ENCODE measurements around the gene AHRR.
"Not testable (repeated sequence)": the region's sequence is repeated elsewhere in the genome, so short reads cannot be mapped to it uniquely, and the experiment has no call there.

Gene AHRR

DNA sequence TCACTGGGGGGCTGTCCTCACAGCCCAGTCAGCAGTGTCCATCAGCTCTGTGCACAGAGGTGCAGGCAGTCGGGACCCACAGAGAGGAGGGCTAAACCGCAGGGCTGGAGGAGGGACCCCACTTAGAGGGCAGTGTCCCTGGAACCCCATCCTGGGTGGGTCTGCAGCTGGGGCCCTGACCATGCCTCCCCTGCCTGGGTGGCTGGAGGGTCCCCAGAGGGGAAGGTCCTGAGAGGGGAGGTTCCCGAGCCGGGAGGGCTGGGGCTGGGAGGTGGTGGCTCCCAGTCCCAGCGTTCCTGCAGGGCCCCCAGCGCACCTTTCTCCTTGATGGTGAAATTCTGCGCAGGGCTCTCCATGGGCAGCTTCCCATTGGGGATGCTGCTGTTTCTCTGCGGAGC, 154.2 kb downstream of the AHRR start:
- no peak for DNase-seq (ENCODE audit: low spot score)

DNA sequence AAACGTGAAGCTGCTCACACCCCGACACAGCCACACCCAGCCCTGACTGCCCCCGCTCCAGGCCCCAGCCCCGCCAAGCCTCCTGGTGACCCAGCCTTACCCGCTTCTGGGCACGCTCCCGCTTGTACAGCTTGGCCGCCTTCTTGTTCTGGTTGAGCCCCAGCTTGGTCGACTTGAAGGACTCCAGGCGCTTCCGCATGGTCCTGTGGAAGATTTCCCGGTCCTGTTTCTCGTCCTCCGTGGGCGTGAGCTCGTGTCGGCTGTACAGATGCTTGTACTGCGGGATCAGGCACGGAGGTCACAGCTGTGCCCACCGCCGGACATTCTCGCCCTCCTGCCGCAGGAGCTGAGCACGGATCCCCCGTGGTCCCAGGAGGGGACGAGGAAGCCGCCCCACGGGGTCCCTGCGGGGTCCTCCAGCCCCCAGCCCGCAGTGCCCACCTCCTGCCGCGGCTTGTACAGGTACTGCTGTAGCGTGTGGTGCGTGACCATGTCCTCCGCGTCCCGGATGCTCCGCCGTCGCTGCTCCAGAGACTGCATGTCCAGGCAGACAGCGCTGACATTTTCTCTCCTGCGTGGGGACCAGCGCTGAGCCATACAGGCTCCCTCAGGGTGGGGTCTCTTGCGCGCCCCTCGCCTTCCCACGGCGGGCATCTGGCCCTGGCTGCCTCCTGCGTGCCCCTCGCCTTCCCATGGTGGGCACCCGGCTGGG, 154.7 kb downstream of the AHRR start:
- DNase-seq (ENCODE audit: low spot score) = no peak

DNA sequence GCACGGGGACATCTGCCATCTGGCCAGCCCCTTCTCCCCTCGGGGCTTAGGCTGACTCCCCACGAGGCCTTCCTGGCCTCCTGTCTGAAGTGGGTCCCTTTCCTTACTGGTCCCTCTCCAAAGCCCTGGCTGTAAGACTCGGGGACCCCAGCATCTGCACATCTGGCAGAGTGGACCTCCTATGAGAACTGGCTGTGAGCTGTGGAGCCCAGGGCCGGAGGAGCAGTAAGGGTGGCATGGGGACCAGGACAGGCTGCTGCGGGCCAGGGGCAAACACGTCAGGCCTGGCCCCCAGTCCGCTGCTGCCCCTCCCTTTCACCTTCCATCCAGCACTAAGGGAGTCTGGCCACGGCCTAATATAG, 155.3 kb downstream of the AHRR start:
- DNase-seq (ENCODE audit: low spot score) = no peak

DNA sequence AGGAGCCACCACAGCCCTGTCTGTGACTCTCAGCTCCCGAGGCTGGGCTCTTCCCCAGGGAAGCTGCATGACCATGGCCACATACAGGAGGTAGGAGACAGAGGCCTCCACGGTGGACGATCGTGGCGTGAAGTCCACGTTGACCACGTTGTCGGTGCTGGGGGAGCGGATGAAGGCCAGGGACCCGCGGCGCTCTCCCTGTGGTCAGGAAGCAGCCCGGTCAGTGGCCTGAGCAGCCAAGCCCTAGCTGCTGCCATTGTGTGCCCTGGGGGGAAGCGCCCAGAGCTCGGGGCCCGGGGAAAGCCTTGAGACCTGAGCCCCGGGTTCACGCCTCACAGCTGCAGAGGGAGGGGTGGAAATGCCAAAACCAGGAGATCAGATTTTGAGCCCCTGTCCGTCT, 155.7 kb downstream of the AHRR start:
- no peak for DNase-seq (ENCODE audit: low spot score)

DNA sequence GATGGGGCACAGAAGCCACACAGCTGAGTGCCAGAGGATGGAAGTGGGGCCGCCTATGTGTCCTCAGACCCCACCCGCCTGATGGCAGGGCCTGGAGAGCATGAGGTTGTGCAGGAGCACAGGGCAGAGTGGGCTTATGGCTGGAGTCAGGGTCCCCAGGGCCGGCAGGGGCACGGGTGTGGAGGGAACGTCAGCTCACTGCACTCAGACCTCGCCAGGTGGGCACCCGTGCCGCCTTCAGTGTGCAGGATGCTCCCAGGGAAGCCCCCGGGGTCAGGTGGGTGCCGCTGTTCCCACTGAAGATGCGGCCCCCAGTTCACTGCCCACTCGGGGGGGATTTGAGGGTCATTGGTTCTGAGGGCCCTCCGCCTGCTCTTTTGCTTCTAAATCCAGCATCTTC, 156.4 kb downstream of the AHRR start:
- no peak for DNase-seq (ENCODE audit: low spot score)

DNA sequence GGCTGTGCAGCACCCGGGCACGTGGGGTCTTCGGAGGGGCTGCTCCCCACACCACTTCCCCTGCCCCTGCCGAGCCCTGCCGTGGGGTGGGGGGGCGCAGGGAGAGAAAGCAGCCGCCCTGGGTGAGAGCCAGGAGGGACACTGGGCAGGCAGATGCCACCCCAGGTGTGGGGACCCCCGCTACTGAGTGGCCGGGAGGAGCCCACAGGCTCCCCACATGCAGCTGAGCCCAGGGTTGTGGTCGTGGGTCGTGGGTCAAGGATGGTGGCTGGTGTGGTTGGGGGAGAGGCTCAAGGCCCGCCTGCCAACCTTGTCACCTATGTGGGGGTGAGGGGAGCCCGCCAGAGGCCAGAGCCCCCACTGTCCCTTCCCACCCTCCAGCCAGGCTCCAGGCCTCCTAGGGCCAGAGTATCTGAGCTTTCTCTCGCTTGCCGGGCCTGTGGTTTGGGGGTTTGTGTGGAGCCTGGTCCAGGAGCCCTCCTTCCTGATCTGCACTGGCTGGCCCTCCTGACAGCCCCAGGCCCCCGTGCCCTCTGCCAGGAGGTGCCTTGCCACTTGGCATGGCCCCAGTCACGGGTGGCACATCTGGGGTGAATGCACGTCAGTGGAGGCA, 157.0 kb downstream of the AHRR start:
- no peak for DNase-seq (ENCODE audit: low spot score)

DNA sequence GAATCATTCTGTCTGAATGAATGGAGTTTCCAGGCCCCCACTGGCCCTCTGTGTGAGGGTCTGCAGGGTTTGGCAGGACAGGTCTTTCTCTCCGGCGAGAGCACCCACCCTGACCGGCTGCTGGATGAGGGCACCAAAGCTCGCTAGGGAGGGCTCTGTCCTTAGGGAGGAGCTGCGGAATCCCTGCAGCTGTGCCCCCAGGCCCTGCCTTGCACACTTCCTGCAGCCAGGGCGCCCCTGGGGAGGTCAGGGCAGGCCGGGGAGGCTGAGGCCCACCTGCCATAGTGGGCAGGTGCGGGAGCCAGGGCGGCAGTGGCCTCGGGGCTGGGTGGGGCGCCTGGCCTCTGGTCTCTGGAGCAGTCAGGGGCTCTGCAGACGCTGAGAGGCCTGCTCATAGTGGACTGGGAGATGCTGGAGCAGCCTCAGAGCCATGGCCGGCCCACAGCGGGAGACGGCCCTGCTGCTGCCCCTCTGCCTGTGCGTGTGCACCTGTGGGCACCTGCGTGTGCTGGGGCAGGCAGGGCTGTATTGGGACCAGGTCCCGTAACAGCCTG, 157.5 kb downstream of the AHRR start:
- DNase-seq (ENCODE audit: low spot score) = no peak

DNA sequence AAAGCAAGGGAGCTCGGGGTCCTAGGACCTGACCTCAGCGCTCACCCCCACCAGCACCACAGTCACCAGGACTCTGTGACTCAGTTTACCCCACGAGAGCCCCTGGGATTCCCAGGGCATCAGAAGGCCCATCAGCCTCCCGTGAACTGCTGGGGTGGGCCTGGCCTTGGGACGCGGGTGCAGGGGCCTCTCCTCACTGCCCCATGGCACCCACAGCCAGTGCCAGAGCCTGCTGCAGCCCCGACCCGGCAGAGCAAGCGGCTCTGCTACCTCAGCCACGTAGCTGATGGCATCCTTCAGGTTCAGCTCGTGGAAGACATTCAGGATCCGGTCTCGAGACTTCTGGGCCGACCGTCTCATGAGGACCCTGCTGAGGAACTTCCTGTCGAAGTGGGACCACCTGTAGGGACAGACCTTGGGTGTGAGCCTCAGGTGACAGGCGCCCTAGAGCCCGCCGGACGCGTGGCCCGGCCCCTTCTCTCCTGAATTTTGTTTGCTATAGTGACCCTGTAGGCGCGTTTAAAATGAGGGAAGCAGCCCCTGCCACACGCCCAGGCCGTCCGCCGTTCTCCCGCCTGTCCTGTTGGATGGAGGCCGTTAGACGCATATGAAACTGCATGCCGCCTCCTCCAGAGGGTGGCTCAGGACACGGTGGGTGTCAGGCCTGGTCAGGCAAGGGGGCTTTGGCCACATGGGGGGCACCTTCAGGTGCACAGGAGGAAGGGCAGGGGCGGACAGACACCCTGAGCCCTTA, 158.2 kb downstream of the AHRR start:
- no peak for DNase-seq (ENCODE audit: low spot score)

DNA sequence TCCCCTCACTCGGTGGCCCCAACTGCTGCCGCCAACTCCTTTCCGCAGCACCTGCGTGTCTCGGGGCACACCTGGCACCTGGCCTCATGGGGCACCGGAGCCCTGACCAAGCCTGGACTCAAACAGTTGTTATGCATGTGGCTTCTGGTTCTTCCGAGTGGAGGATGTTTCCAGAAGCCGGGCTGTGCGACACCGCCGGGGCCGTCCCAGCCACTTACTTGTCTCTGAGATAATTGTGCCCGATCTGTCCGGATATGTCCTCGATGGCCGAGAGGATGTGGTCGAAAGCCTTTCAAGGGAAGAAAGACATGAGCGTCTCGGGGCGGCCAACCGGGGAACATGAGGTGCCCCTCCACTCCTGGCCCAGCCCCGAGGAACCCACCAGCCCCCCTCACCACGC, 159.8 kb downstream of the AHRR start:
- no peak for DNase-seq (ENCODE audit: low spot score)

DNA sequence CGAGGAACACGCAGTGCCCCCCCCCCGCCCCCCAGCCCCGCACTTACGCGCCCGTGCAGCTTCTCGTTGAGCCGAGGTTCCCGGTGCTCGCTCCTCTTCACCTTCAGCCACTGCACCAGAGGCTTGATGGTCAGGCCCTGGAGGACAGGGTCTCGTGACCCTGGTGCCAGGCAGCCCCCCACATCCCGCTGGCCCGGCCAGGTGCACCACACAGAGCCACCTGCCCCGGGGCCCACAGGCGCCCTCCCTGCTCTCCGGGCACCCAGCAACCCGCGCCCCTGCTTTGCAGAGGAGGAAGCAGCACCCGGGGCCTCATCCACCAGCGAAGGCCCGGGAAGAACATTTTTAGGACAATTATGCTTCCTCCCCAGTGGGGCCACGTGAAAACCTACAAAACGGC, 160.5 kb downstream of the AHRR start:
- no peak for DNase-seq (ENCODE audit: low spot score)

DNA sequence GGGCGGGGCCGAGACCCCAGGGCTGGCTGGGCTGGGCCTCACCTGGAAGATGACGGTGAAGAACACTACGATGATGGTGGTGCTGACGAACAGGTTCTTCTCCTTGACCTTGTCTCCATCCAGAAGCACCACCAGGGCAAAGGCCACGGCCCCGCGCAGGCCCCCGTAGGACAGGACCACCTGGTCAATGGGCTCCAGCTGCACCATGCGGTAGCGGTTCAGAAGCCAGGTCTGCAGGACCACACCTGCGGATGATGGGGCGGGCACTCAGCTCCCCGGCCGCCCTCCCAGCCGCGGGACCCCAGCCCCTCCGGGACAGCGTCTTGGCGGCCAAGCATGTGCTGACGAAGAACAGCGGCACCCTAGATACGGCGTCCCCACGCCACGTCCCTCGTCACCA, 161.0 kb downstream of the AHRR start:
- no peak for DNase-seq (ENCODE audit: low spot score)

DNA sequence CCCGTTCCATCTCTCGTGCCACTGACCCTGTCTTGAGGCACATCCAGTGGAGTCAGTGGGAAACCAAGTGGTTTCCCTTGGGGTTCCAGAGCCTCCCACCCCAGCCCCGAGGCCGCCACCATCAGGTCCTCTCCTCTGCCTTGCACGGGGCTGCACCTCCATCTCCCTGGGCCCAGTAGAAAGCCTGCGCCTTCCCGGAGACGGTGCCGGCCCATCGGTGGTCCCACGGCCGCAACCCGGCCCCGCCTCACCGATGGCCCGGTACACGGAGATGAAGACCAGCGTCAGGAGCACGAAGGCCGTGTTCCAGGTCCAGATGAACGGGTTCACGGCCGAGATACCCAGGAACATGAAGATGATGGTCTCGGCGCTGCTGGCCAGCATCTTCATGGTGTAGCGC, 161.5 kb downstream of the AHRR start:
- no peak for DNase-seq (ENCODE audit: low spot score)

DNA sequence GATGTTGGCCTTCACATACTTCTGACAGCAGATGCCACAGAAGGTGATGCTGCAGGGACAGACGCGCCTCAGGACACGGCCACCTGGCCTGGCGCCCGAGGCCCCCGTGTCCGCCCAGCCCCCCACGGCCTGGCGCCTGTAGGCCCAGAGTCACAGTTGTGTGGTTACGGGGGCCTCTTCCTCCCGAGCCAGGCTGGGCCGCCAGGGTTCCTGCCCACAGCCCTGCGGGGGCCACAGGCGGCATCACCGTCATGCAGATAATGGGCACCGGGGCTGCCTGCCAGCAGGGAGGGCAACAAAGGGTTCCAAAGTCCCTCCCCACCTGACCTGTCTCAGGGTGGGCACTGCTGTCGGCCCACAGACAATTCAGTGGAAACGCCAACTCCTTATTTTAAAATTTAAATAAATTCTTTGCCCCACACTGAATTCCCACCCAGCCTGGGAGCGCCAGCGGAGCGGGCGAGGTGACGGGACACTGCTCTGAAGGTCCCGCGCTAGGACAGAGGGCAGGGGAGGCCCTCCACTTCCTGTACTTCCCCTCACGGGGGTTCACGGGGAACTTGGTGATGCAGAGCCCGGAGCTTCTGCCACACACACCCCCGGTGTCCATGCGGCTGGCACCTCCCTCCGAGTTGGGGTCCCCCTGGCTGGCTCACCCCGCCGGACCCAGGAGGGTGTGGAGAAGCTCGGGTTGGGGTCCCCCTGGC, 162.1 kb downstream of the AHRR start:
- DNase-seq (ENCODE audit: low spot score) = no peak

DNA sequence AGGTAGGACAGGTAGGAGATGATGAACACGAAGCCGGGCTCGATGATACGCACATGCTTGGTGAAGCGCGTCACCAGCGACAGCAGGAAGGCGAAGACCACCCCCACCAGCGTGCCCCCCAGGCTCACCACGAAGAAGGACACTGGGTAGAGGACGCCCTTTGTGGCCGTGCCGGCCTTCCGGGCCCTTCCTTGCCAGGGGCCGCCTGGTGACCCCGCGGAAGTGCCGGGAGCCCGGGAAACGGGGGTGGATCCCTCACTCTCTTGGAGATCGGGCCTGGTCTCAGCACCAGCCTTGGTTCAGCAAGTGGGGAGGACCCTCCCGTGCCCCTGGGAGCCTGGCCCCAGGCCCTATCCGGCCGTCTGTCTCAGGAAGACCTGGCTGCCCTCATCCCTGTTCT, 163.0 kb downstream of the AHRR start:
- DNase-seq (ENCODE audit: low spot score) = no peak

DNA sequence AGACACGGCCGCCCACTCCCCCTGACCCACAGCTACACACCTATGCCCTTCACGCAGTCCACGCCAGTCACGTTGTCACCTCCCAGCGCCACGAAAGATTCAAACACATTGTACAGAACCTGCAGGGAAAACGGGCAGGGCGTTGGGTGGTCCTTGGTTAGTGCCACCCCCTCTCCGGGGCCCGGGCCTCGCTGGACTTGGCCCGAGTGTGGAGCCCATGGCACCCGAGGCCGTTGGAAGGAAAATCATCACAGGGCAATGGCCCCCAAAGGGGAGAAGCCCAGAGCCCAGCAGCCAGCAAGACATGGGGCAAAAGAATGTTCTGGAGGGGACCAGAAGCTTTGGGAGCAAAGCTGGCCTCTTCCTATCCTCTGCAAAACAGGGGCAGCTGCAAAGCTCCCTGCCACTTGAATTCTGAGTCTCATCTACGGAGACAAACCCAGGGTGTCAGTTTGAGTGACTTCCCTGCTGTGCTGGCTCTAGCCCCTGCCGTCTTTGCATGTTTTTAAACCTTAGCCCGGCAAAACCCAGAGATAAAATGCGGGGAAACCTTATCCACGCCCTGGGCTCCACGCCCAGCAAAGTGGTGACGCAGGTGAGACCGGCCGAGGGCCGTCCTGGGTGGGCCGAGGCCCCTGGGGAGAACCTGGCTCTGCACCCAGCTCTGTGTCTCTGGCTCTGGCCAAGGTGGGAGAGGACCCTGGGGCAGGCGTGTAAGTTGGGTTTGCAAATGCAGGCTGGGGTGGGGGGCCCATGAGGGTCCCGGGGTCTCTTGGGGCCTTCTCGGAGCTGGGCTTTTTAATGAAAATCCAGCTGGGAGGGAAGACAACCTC, 163.8 kb downstream of the AHRR start:
- no peak for DNase-seq (ENCODE audit: low spot score)

DNA sequence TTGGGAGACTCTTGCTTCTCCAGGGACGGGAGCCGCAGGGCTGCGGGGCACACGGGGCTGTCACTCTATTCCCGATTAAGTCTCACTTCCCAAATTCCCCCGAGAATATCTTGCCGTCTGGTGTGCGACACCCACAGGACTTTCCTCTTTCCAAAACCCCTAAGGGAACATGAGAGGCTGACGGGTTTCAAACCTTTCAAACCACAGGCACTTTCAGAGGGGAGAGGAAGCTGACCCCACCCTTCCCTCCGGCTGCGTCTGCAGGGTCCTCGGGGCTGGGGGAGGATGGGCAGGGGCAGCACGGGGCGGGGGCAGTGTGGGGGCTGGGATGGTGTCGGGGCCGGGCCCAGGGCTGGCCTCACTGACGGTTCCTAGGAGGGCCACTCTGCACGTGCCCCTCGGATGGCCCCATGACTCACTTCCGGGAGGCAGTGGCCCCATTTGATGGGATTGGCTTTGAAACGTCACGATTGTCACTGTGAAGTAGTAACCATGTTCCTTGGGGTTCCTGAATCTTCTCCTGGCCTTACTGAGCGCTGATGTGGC, 164.5 kb downstream of the AHRR start:
- DNase-seq (ENCODE audit: low spot score) = no peak

DNA sequence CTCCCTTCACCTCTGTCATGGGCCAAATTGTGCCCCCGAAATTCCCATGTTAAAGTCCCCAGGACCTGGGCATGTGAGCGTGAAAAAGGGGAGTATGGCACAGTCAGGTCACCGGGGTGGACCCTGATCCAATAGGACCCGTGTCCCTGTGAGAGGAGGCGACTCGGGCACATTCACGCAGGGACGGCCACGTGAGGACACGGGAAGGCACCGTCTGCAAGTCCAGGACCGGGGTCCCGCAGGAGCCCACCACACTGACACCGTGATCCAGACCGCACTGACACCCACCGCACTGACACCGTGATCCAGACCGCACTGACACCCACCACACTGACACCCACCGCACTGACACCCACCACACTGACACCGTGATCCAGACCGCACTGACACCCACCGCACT, 165.1 kb downstream of the AHRR start:
- DNase-seq (ENCODE audit: low spot score) = not testable (repeated sequence)

Measured in SW480 (cell line).